HG02571 (cell line): ENCODE data around the gene CCDC92.

ENCODE experiments used
- ATAC-seq: cut with Tn5 transposase; IDR thresholded peaks from one replicate; pipeline ENCODE4 v1.9.1; 2021; ENCODE audit warnings: mild to moderate bottlenecking, moderate library complexity; ENCODE audit not compliant: unreplicated experiment

Gene CCDC92, protein sequence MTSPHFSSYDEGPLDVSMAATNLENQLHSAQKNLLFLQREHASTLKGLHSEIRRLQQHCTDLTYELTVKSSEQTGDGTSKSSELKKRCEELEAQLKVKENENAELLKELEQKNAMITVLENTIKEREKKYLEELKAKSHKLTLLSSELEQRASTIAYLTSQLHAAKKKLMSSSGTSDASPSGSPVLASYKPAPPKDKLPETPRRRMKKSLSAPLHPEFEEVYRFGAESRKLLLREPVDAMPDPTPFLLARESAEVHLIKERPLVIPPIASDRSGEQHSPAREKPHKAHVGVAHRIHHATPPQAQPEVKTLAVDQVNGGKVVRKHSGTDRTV

GRCh38 chr12:123972457-123973401 is at the start of gene CCDC92, which contains the start of gene ZNF664:
TSS of gene CCDC92 (minus strand) at chr12:123972831. CDS start at chr12:123944305, 28,526 bp downstream.
TSS of gene ZNF664 (plus strand) at chr12:123973215. CDS start at chr12:124012145, 38,930 bp downstream.
- ATAC-seq = peak; percentile 74

- no peak for ATAC-seq
Measured at GRCh38 chr12:124022161-124022560, 49.5 kb upstream of the CCDC92 start.

GRCh38 chr12:124021007-124021406 is 48.4 kb upstream of the CCDC92 start:
- no peak for ATAC-seq

GRCh38 chr12:124020514-124020949 is 47.9 kb upstream of the CCDC92 start:
- no peak for ATAC-seq

DNA sequence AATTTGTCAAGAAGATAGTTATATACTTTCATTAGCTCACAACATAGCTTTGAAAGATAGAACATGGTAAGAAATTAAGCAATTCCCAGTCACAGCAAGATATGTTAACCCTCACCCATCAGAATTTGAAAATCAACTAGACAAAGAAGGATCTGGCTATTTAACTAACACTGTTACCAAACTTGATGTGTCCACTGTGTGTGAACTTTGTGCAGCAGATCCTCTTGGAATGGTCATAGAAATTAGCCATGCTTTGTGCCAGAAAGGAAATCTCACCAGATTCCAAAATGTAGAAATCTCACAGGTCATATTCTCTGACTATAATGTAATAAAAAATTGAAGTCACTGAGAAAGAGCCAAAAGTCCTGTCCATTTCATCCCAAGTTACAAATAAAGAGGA is 46.5 kb upstream of the CCDC92 start:
- no peak for ATAC-seq

GRCh38 chr12:124018539-124018938 is 45.9 kb upstream of the CCDC92 start:
- no peak for ATAC-seq

- ATAC-seq = no peak
Measured at GRCh38 chr12:124017064-124017463, 44.4 kb upstream of the CCDC92 start.

DNA sequence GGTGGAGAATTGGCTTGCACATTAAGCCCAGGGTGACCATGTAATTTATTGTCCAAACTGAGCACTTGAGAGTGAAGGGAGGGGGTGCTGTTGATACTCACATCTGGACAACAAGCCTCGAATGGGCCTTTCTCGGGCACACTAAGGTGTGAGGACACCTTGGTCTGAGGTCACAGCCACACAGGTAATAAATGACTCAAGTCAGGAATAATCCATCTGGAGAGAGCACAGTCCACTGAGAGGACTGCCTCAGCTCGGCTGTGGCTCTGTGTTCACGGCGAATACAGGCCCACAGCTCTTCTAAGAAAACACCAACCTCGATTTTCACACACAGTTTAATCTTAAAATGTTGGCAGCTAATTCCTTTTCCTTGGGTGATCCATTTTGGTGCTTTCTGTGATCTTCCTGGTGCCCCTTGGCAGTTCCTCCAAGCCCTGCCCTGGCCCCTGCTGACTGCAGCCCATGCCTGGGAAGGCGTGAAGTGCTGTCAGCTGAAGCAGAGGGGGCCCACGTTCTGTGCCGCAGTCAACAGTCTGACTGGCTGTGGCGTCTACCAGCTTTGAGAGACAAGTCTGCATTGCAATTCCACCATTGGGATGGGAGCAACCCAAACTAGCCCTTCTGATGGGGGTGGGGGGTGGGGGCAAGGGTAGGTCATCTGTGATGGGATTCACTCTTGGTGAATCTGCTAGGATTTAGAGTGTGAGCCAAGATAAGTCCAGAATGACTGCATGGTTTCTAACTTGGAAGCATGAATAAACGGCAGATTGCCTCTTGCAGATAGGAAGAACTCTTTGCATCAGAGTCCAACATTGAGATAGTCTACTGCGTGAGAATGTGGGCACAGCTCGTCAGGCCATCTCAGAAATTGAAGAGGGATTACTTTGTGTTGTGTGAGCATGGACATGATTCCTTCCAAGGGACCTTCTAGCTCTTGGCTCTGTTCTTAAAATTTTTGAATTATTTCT is 43.1 kb upstream of the CCDC92 start:
- ATAC-seq = no peak

DNA sequence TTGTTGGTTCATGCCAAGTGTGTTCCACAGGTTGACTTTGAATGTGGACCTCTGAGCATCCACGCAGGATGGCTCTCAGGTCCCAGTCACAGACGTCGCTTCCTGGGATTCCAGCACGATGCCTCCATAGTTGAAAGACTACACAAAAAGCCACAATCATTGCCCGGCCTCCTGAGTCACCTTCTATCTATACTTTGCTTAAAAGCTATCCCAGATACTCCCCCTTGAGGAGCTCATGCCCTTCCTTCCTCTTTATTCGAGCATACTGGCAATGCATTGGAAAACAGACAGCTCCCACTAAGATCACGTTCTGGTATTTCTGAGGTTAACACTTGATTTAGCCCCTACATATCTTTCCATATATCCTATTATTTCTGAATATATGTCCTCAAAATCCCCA is 40.4 kb upstream of the CCDC92 start:
- ATAC-seq = no peak

DNA sequence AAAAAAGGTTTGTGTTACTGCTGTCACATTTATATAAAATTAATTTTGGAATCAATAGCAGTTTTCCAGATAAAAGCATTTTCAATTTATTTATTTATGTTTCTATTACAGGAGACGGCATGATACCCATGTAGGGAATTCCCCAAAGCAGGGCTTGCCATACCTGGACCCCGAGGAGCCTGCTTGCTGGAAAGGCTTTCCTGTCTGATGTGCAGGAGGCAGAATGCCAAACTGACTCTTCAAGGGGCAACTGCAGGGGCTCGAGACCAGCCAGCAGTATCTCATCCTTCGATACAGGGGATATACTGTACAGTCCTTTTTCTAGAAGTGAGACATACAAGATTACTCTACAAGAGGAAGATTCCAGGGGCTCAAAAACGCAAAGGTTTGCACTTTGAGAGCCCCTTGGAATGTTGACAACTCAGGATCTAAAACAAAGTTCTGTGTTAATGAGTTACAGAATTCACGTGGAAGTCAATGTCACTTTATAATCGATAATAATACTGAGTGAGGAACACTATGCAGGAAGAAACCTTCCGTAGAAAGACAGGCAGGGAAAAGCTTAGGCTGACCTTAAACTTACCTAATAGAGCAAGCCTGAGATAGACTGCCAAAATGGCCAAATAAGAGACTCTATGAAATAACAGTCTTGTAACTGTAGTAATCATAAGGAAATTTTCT is 38.9 kb upstream of the CCDC92 start:
- ATAC-seq = no peak

DNA sequence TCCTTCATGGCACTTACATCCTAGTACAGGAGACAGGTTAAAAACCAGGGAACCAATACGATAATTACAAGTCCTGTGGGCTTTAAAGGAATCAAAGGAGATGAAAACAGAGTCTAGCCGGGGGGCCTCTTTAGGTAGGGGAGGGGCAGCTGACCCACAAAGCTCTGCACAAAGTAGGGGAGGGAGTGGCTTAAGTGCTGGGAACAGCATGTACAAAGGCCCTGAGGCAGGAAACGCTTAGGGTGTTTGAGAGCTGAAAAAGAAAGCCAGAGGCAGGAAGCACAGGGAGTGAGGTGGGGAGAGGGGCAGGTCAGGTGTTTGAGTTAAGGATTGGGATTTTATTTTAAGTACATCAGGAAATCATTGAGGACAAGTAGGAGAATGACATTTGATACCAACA is 38.1 kb upstream of the CCDC92 start:
- ATAC-seq = no peak

DNA sequence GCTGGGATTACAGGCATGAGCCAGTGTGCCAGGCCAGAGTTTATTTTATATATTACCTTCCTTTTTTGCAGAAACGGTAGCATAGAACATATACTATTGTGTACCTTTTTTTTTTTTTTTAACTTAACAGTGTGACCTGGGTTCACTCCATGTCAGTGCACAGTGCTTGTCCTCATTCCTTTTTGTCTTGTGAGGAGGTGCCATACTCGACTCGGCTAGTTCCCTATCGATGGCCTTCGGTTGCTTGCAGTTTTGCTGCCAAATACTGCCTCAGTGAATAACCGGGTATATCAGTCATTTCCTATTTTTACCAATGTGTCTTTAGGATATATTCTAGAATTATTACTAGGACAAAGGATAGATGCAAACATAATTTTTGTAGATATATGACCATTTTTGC is 37.1 kb upstream of the CCDC92 start:
- no peak for ATAC-seq

DNA sequence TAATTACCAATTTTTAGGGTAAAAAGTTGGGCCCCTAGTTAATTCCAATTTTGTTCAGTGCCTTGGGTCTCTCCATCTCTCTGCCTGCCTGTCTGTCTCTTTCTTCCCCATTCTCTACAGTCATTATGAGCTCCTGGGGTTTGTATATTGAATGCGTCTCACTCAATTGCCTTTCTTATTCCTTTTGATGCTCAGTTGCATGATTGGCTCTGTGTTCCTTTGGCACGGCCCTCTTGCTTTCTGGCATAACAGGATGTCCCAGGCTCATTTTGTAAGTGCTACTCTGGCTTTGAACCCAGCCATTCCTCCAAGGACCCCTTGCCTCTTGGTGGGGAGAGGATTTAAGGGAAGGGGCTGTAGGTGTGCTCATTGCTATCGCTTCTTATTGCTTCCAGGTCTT is 36.0 kb upstream of the CCDC92 start:
- no peak for ATAC-seq

GRCh38 chr12:124007826-124008570 is 35.4 kb upstream of the CCDC92 start:
- no peak for ATAC-seq

DNA sequence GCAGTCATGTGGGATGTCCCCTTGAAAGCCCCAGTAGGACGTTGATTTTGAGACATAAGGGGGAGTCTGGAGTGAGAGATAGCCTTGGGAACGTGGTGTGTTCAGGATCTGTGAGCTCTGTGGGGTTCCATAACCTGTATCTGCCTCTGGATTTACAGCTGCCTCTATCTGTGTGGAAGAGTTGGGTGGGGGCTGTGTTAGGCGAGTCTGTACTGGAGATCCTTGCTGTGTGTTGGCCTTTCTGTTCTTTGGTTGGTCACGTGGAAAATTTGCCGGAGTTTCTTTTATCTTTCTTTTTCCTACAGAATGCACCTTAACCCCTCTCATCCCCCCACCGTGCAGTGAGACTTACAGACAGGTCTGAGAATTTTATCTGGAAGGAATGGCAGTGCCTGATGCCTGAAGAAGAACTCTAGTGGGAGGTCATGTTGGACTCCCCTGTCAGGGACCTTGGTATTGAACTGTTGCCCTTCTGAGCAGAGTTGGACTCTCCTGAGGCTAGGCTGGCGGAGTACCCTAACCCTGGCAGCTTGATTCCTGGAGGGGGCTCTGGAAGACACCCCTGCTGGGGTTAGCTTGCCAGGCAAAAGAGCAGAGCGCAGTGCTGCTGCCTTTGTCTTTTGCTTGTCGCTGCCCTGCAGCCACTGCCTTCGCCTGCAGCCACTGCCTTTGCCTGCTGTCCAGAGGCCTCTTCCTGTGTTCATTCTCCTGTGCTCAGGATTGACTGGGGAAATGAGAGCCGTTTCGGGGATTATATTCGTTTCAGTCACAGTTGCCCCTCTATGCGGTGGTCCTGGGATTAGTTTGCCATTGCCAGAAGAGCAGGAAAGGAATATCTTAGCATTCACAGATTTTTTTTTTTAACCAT is 34.4 kb upstream of the CCDC92 start:
- no peak for ATAC-seq

- ATAC-seq = no peak
Measured at GRCh38 chr12:124006085-124006845, 33.6 kb upstream of the CCDC92 start.

GRCh38 chr12:124004233-124004875 is 31.7 kb upstream of the CCDC92 start:
- ATAC-seq = no peak
